ENCODE measurements around the gene R3HDM4. TPM values are rescaled to one million over a fixed set of nuclear protein-coding genes. Genes with fewer than 3 reads are reported as not detected.

R3HDM4 gene
- total and polyA plus RNA-seq, 11 donors: 17.1 to 47.1 (median 24.2) TPM

- no peak for ATAC-seq
- intact Hi-C loops (cut with DNase I): no loop called here
- H3K27me3 ChIP-seq: no peaks in the 10 kb centered on the region
- DNase-seq: no peak
- no peak overlapping the region for H3K27ac ChIP-seq
- H3K36me3 ChIP-seq: peaks cover 0 to 9% (median 0%) of the 10 kb centered on the region in 9 donors
- TF ChIP-seq CTCF (IDR thresholded peaks at IDR 0.05) (no peak), POLR2A (IDR thresholded peaks at IDR 0.05) (no peak)
- no peak overlapping the region for H3K4me3 ChIP-seq
- no peaks in the 10 kb centered on the region for H3K9me3 ChIP-seq
- peaks cover 0 to 13% (median 0%) of the 10 kb centered on the region in 12 donors for H3K4me1 ChIP-seq
- WGBS, 4 donors: 88 to 91% (median 90%) methylated on average over 51 to 55 of the region's 55 CpGs
Observed at GRCh38 chr19:955803-956765, 43.1 kb upstream of the R3HDM4 start.

DNA sequence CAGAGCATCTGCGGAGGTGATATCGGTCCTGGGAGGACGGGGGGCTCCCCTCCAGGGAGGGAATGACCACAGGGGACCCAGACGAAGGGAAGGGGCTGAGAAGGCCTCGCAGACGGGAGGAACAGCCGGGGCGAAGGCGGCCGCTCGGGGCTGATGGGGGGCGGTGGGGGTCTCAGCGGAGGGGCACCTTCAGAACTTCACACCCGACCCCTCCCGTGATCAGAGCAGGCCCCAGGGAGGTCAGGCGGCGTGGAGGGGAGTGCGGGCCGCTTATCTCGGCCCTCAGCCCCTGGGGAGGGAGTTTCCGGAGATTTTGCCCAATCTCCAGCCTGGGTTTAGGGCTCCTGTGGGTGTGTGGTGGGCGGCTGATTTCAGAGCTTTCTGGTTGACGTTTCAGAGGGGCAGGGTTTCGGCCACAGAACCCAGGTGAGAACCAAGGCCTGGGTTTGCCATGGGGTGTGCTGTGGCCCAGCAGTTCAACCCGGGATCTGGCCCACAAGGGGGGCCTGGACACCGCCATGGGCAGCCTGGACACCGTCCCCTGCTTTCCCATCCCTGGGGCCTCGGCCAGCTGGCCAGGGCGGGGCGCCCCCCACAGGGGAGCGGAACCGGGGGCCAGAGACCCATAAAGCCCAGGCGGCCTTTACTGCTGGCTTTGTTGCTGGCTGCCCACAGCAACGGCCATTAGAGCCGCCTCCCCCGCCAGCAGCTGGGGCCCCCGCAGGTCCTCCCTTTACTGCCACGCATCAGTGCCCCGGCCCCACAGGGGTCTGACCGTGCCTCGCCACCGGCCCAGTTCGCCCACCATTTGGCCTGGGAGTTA, 41.9 kb upstream of the R3HDM4 start:
- DNase-seq: no peak
- intact Hi-C loops (cut with DNase I): no loop called here

DNA sequence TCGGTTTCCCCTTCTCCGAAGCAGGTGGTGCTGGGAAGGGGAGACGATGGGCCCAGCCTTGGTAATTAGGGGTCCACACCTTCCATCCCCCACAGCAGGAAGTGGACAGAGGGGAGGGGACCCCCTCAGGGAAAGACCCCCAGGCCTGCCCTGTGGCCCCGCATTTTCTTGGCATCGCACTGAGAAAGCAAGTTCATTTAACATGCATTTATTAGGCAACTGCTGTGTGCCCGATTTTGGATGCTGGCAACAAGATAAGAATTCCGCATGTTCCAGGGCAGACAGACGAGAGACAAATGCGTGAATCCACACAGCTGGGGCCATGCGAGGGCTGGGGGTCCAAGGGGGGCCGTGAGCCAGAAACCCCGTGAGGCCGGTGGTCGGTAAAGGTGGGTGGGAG, 41.3 kb upstream of the R3HDM4 start:
- Histone ChIP-seq H3K9me3 (no peaks in the 10 kb centered on the region), H3K4me1 (peaks cover 0 to 13% (median 0%) of the 10 kb centered on the region in 12 donors), H3K27me3 (no peaks in the 10 kb centered on the region), H3K4me3 (no peak overlapping the region), H3K36me3 (peaks cover 0 to under 1% (median 0%) of the 10 kb centered on the region in 9 donors), H3K27ac (no peak overlapping the region)
- 78 to 86% (median 82%) methylated on average over 14 of the region's 14 CpGs for WGBS, 4 donors
- intact Hi-C loops (cut with DNase I): no loop called here
- no peak for DNase-seq
- TF ChIP-seq POLR2A (IDR thresholded peaks at IDR 0.05) (no peak), CTCF (IDR thresholded peaks at IDR 0.05) (no peak)
- no peak for ATAC-seq

More for the DNA sequence above, 41.9 kb upstream of the R3HDM4 start:
- Histone ChIP-seq H3K4me1 (peaks cover 0 to 13% (median 0%) of the 10 kb centered on the region in 12 donors), H3K9me3 (no peaks in the 10 kb centered on the region), H3K36me3 (peaks cover 0 to 6% (median 0%) of the 10 kb centered on the region in 9 donors), H3K4me3 (no peak overlapping the region), H3K27me3 (no peaks in the 10 kb centered on the region), H3K27ac (no peak overlapping the region)
- 71 to 85% (median 81%) methylated on average over 31 to 43 of the region's 43 CpGs for WGBS, 4 donors
- peak in 2 of 4 donors; percentile 9 to 16 for ATAC-seq
- TF ChIP-seq CTCF (IDR thresholded peaks at IDR 0.05) (no peak), POLR2A (IDR thresholded peaks at IDR 0.05) (no peak)

Data from heart left ventricle (tissue), 16 donors.